HEK293T (cell line): ENCODE results near the gene GTF2B.
"Not testable (repeated sequence)": the region's sequence is repeated elsewhere in the genome, so short reads cannot be mapped to it uniquely, and the experiment has no call there.

Experiments used
- CTCF ChIA-PET: fragments of 350-600 bp; formaldehyde crosslinking; extraction: SDS; loops from one replicate; lab custom pipeline; 2021; ENCODE audit warnings: antibody characterized with exemption, inconsistent platforms; lab: Yijun Ruan, JAX
- POLR2A ChIA-PET: fragments of 350-600 bp; formaldehyde crosslinking; extraction: SDS; loops from one replicate; lab custom pipeline; 2020; ENCODE audit warnings: antibody characterized with exemption, inconsistent platforms; lab: Yijun Ruan, JAX
- DNase-seq: peaks from one replicate; pipeline ENCODE4 v3.0.0; 2012; ENCODE audit warnings: mixed read lengths; ENCODE audit errors: extremely low spot score
- ARNT ChIP-seq: fragments of 450-650 bp; IDR thresholded peaks from 2 replicates; pipeline ENCODE4 v1.6.1; 2017; ENCODE audit warnings: mild to moderate bottlenecking
- BHLHE40 ChIP-seq: fragments of 450-650 bp; IDR thresholded peaks from 2 replicates; pipeline ENCODE4 v1.6.1; 2016; ENCODE audit warnings: mild to moderate bottlenecking, moderate library complexity, borderline replicate concordance
- CTBP1 ChIP-seq: fragments of 450-650 bp; IDR thresholded peaks from 2 replicates; pipeline ENCODE4 v1.6.1; 2016; ENCODE audit warnings: borderline replicate concordance
- ELF4 ChIP-seq: fragments of 450-650 bp; IDR thresholded peaks from 2 replicates; pipeline ENCODE4 v1.6.1; 2017; ENCODE audit warnings: antibody characterized with exemption
- FOXA1 ChIP-seq: fragments of 450-650 bp; IDR thresholded peaks from 2 replicates; pipeline ENCODE4 v1.6.1; 2016; ENCODE audit warnings: mild to moderate bottlenecking
- FOXK2 ChIP-seq: fragments of 450-650 bp; IDR thresholded peaks from 2 replicates; pipeline ENCODE4 v1.6.1; 2016; ENCODE audit warnings: mild to moderate bottlenecking
- FOXM1 ChIP-seq: fragments of 450-650 bp; IDR thresholded peaks from 2 replicates; pipeline ENCODE4 v1.6.1; 2017; ENCODE audit warnings: mild to moderate bottlenecking, borderline replicate concordance
- HDGF ChIP-seq: fragments of 450-650 bp; IDR thresholded peaks from 2 replicates; pipeline ENCODE4 v1.6.1; 2017; ENCODE audit warnings: antibody characterized with exemption, borderline replicate concordance
- L3MBTL2 ChIP-seq: fragments of 450-650 bp; conservative IDR thresholded peaks from 2 replicates; pipeline ENCODE4 v1.6.1; 2016; ENCODE audit warnings: mild to moderate bottlenecking
- LEF1 ChIP-seq: fragments of 450-650 bp; IDR thresholded peaks from 2 replicates; pipeline ENCODE4 v1.6.1; 2017; ENCODE audit warnings: mild to moderate bottlenecking, borderline replicate concordance
- NFRKB ChIP-seq: fragments of 450-650 bp; IDR thresholded peaks from 2 replicates; pipeline ENCODE4 v1.6.1; 2016; ENCODE audit warnings: mild to moderate bottlenecking, moderate library complexity
- PKNOX1 ChIP-seq: fragments of 450-650 bp; IDR thresholded peaks from 2 replicates; pipeline ENCODE4 v1.6.1; 2016
- SP1 ChIP-seq: fragments of 450-650 bp; IDR thresholded peaks from 2 replicates; pipeline ENCODE4 v1.6.1; 2017
- SUZ12 ChIP-seq: fragments of 450-650 bp; IDR thresholded peaks from 2 replicates; pipeline ENCODE4 v1.6.1; 2016; ENCODE audit warnings: mild to moderate bottlenecking
- TARDBP ChIP-seq: fragments of 450-650 bp; IDR thresholded peaks from 2 replicates; pipeline ENCODE4 v1.6.1; 2016
- ZNF384 ChIP-seq: fragments of 450-650 bp; IDR thresholded peaks from 2 replicates; pipeline ENCODE4 v1.6.1; 2016

The GTF2B gene

DNA sequence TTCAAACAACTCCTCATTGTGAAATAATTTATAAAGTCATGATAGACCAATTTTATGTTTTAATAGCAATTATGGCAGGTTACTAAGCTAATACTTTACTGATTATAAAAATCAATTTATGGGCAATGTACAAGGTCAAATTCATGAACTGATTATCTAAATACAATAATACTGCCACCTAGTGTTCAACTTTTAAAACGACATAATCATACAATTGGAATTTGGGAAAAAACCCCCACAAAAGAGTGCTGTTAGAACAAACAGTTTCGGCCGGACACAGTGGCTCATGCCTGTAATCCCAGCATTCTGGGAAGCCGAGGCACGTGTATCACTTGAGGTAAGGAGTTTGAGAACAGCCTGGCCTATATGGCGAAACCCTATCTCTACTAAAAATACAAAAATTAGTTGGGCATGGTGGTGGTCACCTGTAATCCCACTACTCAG lies 14.0 kb downstream of the GTF2B start:
- POLR2A ChIA-PET, result no interaction called here
- CTCF ChIA-PET, result interaction anchor here (1.0 to 2.1 kb wide), 3 partner anchors 11 to 221 kb away, joined by 3 to 11 read pairs (median 7); no protein-coding TSS in a partner anchor
- TF ChIP-seq HDGF, result no peak
- TF ChIP-seq LEF1, result no peak
- TF ChIP-seq SP1, result no peak
- no peak for TF ChIP-seq L3MBTL2
- no peak for TF ChIP-seq ARNT
- TF ChIP-seq ELF4, result no peak
- TF ChIP-seq TARDBP, result no peak
- TF ChIP-seq PKNOX1, result no peak
- TF ChIP-seq NFRKB, result no peak
- TF ChIP-seq CTBP1, result no peak
- DNase-seq, result peak; percentile 26

GRCh38 chr1:88876573-88877365 lies 14.6 kb downstream of the GTF2B start:
- ChIA-PET CTCF (interaction anchor here (0.9 to 2.1 kb wide), 4 partner anchors 8 to 220 kb away, joined by 3 to 11 read pairs (median 5); no protein-coding TSS in a partner anchor), POLR2A (no interaction called here)
- TF ChIP-seq PKNOX1 (no peak), SP1 (no peak), L3MBTL2 (no peak), FOXA1 (no peak), NFRKB (no peak), SUZ12 (no peak), CTBP1 (no peak), BHLHE40 (no peak), FOXM1 (no peak), HDGF (no peak), ZNF384 (no peak), ELF4 (no peak), TARDBP (no peak), ARNT (no peak), FOXK2 (no peak), LEF1 (no peak)
- DNase-seq, result no peak

GRCh38 chr1:88875595-88875994 lies 15.8 kb downstream of the GTF2B start:
- ChIA-PET POLR2A (interaction anchor here (1.4 kb wide), 1 partner anchor 15 kb away, joined by 3 read pairs; no protein-coding TSS in a partner anchor), CTCF (interaction anchor here (0.6 to 1.8 kb wide), 2 partner anchors 152 to 217 kb away, joined by 3 to 7 read pairs; no protein-coding TSS in a partner anchor)
- TF ChIP-seq SP1 (no peak), FOXM1 (no peak), ELF4 (no peak), PKNOX1 (no peak), SUZ12 (no peak), LEF1 (no peak), NFRKB (no peak), ARNT (no peak), CTBP1 (no peak)
- no peak for DNase-seq

- ChIA-PET CTCF (interaction anchor here (0.6 kb wide), 1 partner anchor 9 kb away, joined by 3 read pairs; no protein-coding TSS in a partner anchor), POLR2A (no interaction called here)
- no peak for DNase-seq
- no peak for TF ChIP-seq SP1
- no peak for TF ChIP-seq FOXK2
- no peak for TF ChIP-seq FOXM1
Measured at GRCh38 chr1:88873737-88874349, 17.5 kb downstream of the GTF2B start.

GRCh38 chr1:88869644-88870043 lies 21.7 kb downstream of the GTF2B start:
- CTCF ChIA-PET, DNase-seq, POLR2A ChIA-PET: not testable (repeated sequence)

- no peak for TF ChIP-seq TARDBP
- TF ChIP-seq ELF4, result no peak
- no peak for TF ChIP-seq ZNF384
- TF ChIP-seq SP1, result no peak
- no peak for TF ChIP-seq FOXK2
- no peak for TF ChIP-seq HDGF
- TF ChIP-seq ARNT, result no peak
- no peak for TF ChIP-seq CTBP1
- TF ChIP-seq PKNOX1, result no peak
- no peak for TF ChIP-seq BHLHE40
- no peak for TF ChIP-seq NFRKB
- no peak for TF ChIP-seq LEF1
- no peak for TF ChIP-seq FOXM1
- TF ChIP-seq L3MBTL2, result no peak
- no peak for TF ChIP-seq FOXA1
- TF ChIP-seq SUZ12, result no peak
- CTCF ChIA-PET, result no interaction called here
- POLR2A ChIA-PET, result no interaction called here
- DNase-seq, result no peak
Measured at GRCh38 chr1:88867743-88868521, 23.4 kb downstream of the GTF2B start.
